Measurements from ENCODE around the gene EGR1. TPM values are rescaled to one million over a fixed set of nuclear protein-coding genes. Genes with fewer than 3 reads are reported as not detected.

Gene EGR1
- polyA plus RNA-seq, 2 of the 4 experiments (the other 2 are of a cell fraction), result 0.59 to 49.3 TPM

GRCh38 chr5:138448481-138449398 is 16.5 kb upstream of the EGR1 start:
- ChIA-PET POLR2A (interaction anchor here (0.6 to 2.3 kb wide), 3 partner anchors 15 to 228 kb away, joined by 4 to 13 read pairs (median 5); partner anchors contain the start of gene EGR1), CTCF (interaction anchor here (0.5 to 10.5 kb wide), 29 partner anchors 9 to 812 kb away, joined by 3 to 203 read pairs (median 7); partner anchors contain the start of genes EGR1, KDM3B and REEP2)
- TF ChIP-seq CEBPB (IDR thresholded peaks at IDR 0.05), result no peak
- TF ChIP-seq HEYL (CRISPR knock-in tag; IDR thresholded peaks at IDR 0.05), result no peak
- TF ChIP-seq EP300 (IDR thresholded peaks at IDR 0.05), result no peak
- TF ChIP-seq HOXB5 (CRISPR knock-in tag; IDR thresholded peaks at IDR 0.05), result no peak
- no peak for TF ChIP-seq HOXA7 (CRISPR knock-in tag; IDR thresholded peaks at IDR 0.05)
- no peak for TF ChIP-seq ZSCAN20 (CRISPR knock-in tag; IDR thresholded peaks at IDR 0.05)
- TF ChIP-seq JUN (IDR thresholded peaks at IDR 0.05), result no peak
- no peak for TF ChIP-seq ESRRA (IDR thresholded peaks at IDR 0.05; ENCODE audit: borderline replicate concordance, low read length)
- TF ChIP-seq REST (IDR thresholded peaks at IDR 0.05), result no peak
- no peak for TF ChIP-seq HDAC2 (IDR thresholded peaks at IDR 0.05)
- TF ChIP-seq KDM5A (IDR thresholded peaks at IDR 0.05), result no peak
- no peak for TF ChIP-seq MYC (IDR thresholded peaks at IDR 0.05; ENCODE audit: borderline replicate concordance, low read length)
- DNase-seq (ENCODE audit: low read depth in 1 of 2, low spot score in 1 of 2), result peak in 1 of 2 experiments; percentile 34
- no peak for FAIRE-seq
- Histone ChIP-seq H3K4me2 (no peak overlapping the region), H3K9me3 (no peaks in the 10 kb centered on the region), H3K4me1 (peaks cover 9% of the 10 kb centered on the region; the same call in 1 of the 3 replicates), H3K27ac (no peak overlapping the region), H3K4me3 (no peak overlapping the region)
- peak; percentile 9 to 22; a peak in 3 of 6 replicates for ATAC-seq
- WGBS (ENCODE audit: missing lambda C conversion rate), result 75% methylated on average over 9 of the region's 9 CpGs

- CTCF ChIA-PET, result interaction anchor here (0.5 to 10.5 kb wide), 43 partner anchors 9 to 822 kb away, joined by 3 to 203 read pairs (median 4); partner anchors contain the start of genes EGR1, KDM3B and REEP2
- no peaks in the 10 kb centered on the region for H3K9me3 ChIP-seq
- FAIRE-seq, result peak; percentile 90
- H3K4me2 ChIP-seq, result peak overlapping the region; percentile 76
- DNase-seq (ENCODE audit: low read depth in 1 of 2, low spot score in 1 of 2), result peak; percentile 81 to 96
- WGBS (ENCODE audit: missing lambda C conversion rate), result 25% methylated on average over 13 of the region's 22 CpGs
- peak; percentile 81 to 85 for TF ChIP-seq RAD21 (conservative IDR thresholded peaks at IDR 0.05 in 1 of 2, IDR thresholded peaks at IDR 0.05 in 1 of 2)
- TF ChIP-seq HOXB5 (CRISPR knock-in tag; IDR thresholded peaks at IDR 0.05), result no peak
- no peak for TF ChIP-seq CBX8 (IDR thresholded peaks at IDR 0.05)
- TF ChIP-seq KDM1A (IDR thresholded peaks at IDR 0.05; ENCODE audit: low read depth), result no peak
- TF ChIP-seq MAZ (IDR thresholded peaks at IDR 0.05; ENCODE audit: borderline replicate concordance, low read depth, low read length), result no peak
- TF ChIP-seq HOXB13 (CRISPR knock-in tag; IDR thresholded peaks at IDR 0.05; ENCODE audit: low read depth), result no peak
- TF ChIP-seq MAFK (IDR thresholded peaks at IDR 0.05; ENCODE audit: partially characterized antibody), result no peak
- no peak for TF ChIP-seq ESRRA (IDR thresholded peaks at IDR 0.05; ENCODE audit: borderline replicate concordance, low read length)
- TF ChIP-seq CTCF (IDR thresholded peaks at IDR 0.05), result peak; percentile 86
- no peak for TF ChIP-seq USF2 (IDR thresholded peaks at IDR 0.05)
- no peak for TF ChIP-seq MAX (IDR thresholded peaks at IDR 0.05)
- no peak for TF ChIP-seq EHF (CRISPR knock-in tag; IDR thresholded peaks at IDR 0.05)
- no peak for TF ChIP-seq ELK1 (IDR thresholded peaks at IDR 0.05; ENCODE audit: low read depth, low read length)
- TF ChIP-seq HDAC2 (IDR thresholded peaks at IDR 0.05), result no peak
- peak; percentile 87 for TF ChIP-seq SMC3 (IDR thresholded peaks at IDR 0.05)
- ATAC-seq, result peak; percentile 86 to 96
- H3K4me3 ChIP-seq, result no peak overlapping the region
- POLR2A ChIA-PET, result interaction anchor here (1.0 to 2.3 kb wide), 4 partner anchors 12 to 59 kb away, joined by 3 to 13 read pairs (median 5); partner anchors contain the start of gene EGR1
- H3K4me1 ChIP-seq, result peaks cover 9% of the 10 kb centered on the region; the same call in 1 of the 3 replicates
- peak overlapping the region; percentile 19 to 69; a peak in 4 of 6 replicates for H3K27ac ChIP-seq
Measured at GRCh38 chr5:138449501-138450239, 15.6 kb upstream of the EGR1 start.
